Measurements from ENCODE around the gene DDB1. TPM values are rescaled to one million over a fixed set of nuclear protein-coding genes. Genes with fewer than 3 reads are reported as not detected.

The DDB1 gene
- total RNA-seq, 2 donors from 2014 or later = 221 to 244 TPM

Other genes starting within 250 kb of the DDB1 start
- gene CD5, start 230.6 kb downstream of the DDB1 start, total RNA-seq = 100 to 1,000 TPM; 227 to 294 TPM
- 10 to 100 TPM; 10.2 to 10.9 TPM for gene VPS37C, start 171.7 kb downstream of the DDB1 start, total RNA-seq
- gene PGA3, start 129.6 kb downstream of the DDB1 start, total RNA-seq = not detected
- not detected for gene PGA4, start 110.8 kb downstream of the DDB1 start, total RNA-seq
- gene PGA5, start 91.9 kb downstream of the DDB1 start, total RNA-seq = not detected
- 10 to 100 TPM in 1 of 2 donors, 1 to 10 TPM in 1; 5.4 to 19.6 TPM for gene VWCE, start 37.8 kb downstream of the DDB1 start, total RNA-seq
- 10 to 100 TPM; 29.3 to 83.8 TPM for gene TKFC, start 123 bp upstream of the DDB1 start, total RNA-seq
- 10 to 100 TPM; 38.3 to 68.7 TPM for gene CYB561A3, start 28.8 kb upstream of the DDB1 start, total RNA-seq
- gene TMEM138, start 29.3 kb upstream of the DDB1 start, total RNA-seq = 10 to 100 TPM; 32.4 to 44.2 TPM
- 10 to 100 TPM in 1 of 2 donors, 1 to 10 TPM in 1; 8.7 to 14.1 TPM for gene TMEM216, start 59.5 kb upstream of the DDB1 start, total RNA-seq
- gene CPSF7, start 96.9 kb upstream of the DDB1 start, total RNA-seq = 100 to 1,000 TPM; 110 to 128 TPM
- 10 to 100 TPM; 32.0 to 34.3 TPM for gene SDHAF2, start 97.0 kb upstream of the DDB1 start, total RNA-seq
- gene LRRC10B, start 175.6 kb upstream of the DDB1 start, total RNA-seq = not detected
- not detected for gene SYT7, start 248.0 kb upstream of the DDB1 start, total RNA-seq

Data from activated naive CD4-positive, alpha-beta T cell treated with anti-CD3 and anti-CD28 coated beads, Interleukin-2, amount 50 U/mL, for 72 hours (primary cell).